Lung (tissue), 12 donors: ENCODE measurements around the gene GALNT1. TPM values are rescaled to one million over a fixed set of nuclear protein-coding genes. Genes with fewer than 3 reads are reported as not detected.

Experiments
- ATAC-seq: fragments of 200-7000 bp; cut with Tn5 transposase; one replicate; pipeline ENCODE4 v1.9.1; 2020; ENCODE audit warnings: moderate number of reproducible peaks; ENCODE audit not compliant: insufficient read depth, low FRiP score
- DNase-seq, 3 donors: peaks; one replicate each; pipeline ENCODE4 v3.0.0-alpha.2; 2013 to 2017
- H3K27ac ChIP-seq, 2 donors: one replicate each; pipeline ENCODE4 v1.5.1; 2013; ENCODE audit warnings: mild to moderate bottlenecking in 2 of 2, moderate library complexity in 2 of 2, control low read depth in 1 of 2, inconsistent platforms in 1 of 2, low read depth in 1 of 2, low read length in 1 of 2
- H3K27me3 ChIP-seq, 3 donors: one replicate each; pipeline ENCODE4 v1.5.1; 2013; ENCODE audit warnings: low read length in 2 of 3; ENCODE audit not compliant: control insufficient read depth in 3 of 3, insufficient read depth in 3 of 3
- H3K36me3 ChIP-seq, 4 donors: one replicate each; pipeline ENCODE4 v1.5.1; 2013; ENCODE audit warnings: low read length in 4 of 4, mild to moderate bottlenecking in 1 of 4, moderate library complexity in 1 of 4; ENCODE audit not compliant: control insufficient read depth in 4 of 4, insufficient read depth in 4 of 4
- H3K4me1 ChIP-seq, 5 donors: one replicate each; pipeline ENCODE4 v1.5.1; 2013; ENCODE audit warnings: low read length in 5 of 5, mild to moderate bottlenecking in 2 of 5, moderate library complexity in 1 of 5; ENCODE audit not compliant: control insufficient read depth in 5 of 5, insufficient read depth in 5 of 5
- H3K4me3 ChIP-seq: one replicate; pipeline ENCODE4 v1.5.1; 2013; ENCODE audit warnings: mild to moderate bottlenecking, control low read depth, moderate library complexity
- H3K9ac ChIP-seq, 2 donors: one replicate each; pipeline ENCODE4 v1.5.1; 2013; ENCODE audit warnings: low read length in 2 of 2, control low read depth in 1 of 2; ENCODE audit not compliant: insufficient read depth in 1 of 2
- H3K9me3 ChIP-seq, 4 donors: one replicate each; pipeline ENCODE4 v1.5.1; 2013; ENCODE audit warnings: low read length in 3 of 4, mild to moderate bottlenecking in 1 of 4, moderate library complexity in 1 of 4; ENCODE audit not compliant: control insufficient read depth in 4 of 4, insufficient read depth in 3 of 4
- CTCF ChIP-seq: IDR thresholded peaks from 2 replicates; pipeline ENCODE4 v1.5.1; 2012; ENCODE audit warnings: mild to moderate bottlenecking; ENCODE audit errors: control extremely low read depth, extremely low read depth
- WGBS, 2 donors: extraction: QIAGEN DNeasy Blood & Tissue Kit; methylation state at CpG; one replicate each; pipeline ENCODE4 v1.1.7; 2013; 5-methylcytosine and 5-hydroxymethylcytosine counted together
- polyA plus RNA-seq, 2 donors: library from polyadenylated mRNA; stranded (reverse); fragments of 200-250 nt; gene quantifications; one replicate each; pipeline ENCODE4 v1.2.1, GENCODE V29; 2013
- total RNA-seq, 2 donors: library from RNA; depleted of rRNA in 1 of 2; stranded (reverse); fragments of >200 nt in 1 of 2; gene quantifications; one replicate each; pipeline ENCODE4 v1.2.1, GENCODE V29; 2014 to 2021
- donor health status: control.
- donor health status: control.
- donor health status: Bipolar disorder and iron deficiency.
- donor health status: healthy.
- donor health status: DM: yes; HTN: yes; CAD: no.

GALNT1 gene
- total and polyA plus RNA-seq, 4 donors, result 16.9 to 73.4 (median 46.8) TPM

- no peak for TF ChIP-seq CTCF
- no peak overlapping the region for H3K4me3 ChIP-seq
- peaks cover 0 to 6% (median 3%) of the 10 kb centered on the region in 4 donors for H3K9me3 ChIP-seq
- 90 to 92% methylated on average over 1 of the region's 1 CpG for WGBS, 2 donors
- no peaks in the 10 kb centered on the region for H3K36me3 ChIP-seq
- H3K27ac ChIP-seq, result no peak overlapping the region
- ATAC-seq, result no peak
- no peak for DNase-seq
- H3K27me3 ChIP-seq, result no peaks in the 10 kb centered on the region
- H3K4me1 ChIP-seq, result peaks cover 0 to 21% (median 7%) of the 10 kb centered on the region in 5 donors
- no peak overlapping the region for H3K9ac ChIP-seq
Measured at GRCh38 chr18:35589546-35589945, 8.0 kb downstream of the GALNT1 start.

GRCh38 chr18:35590935-35591334 lies 9.4 kb downstream of the GALNT1 start:
- WGBS, 2 donors, result 94 to 98% methylated on average over 1 of the region's 1 CpG
- Histone ChIP-seq H3K36me3 (no peaks in the 10 kb centered on the region), H3K9me3 (peaks cover 0 to 6% (median under 1%) of the 10 kb centered on the region in 4 donors), H3K27me3 (no peaks in the 10 kb centered on the region), H3K27ac (no peak overlapping the region), H3K9ac (no peak overlapping the region), H3K4me3 (no peak overlapping the region), H3K4me1 (peaks cover 0 to 25% (median 7%) of the 10 kb centered on the region in 5 donors)
- ATAC-seq (no peak), DNase-seq (no peak)
- no peak for TF ChIP-seq CTCF

- no peak overlapping the region for H3K27ac ChIP-seq
- H3K4me3 ChIP-seq, result no peak overlapping the region
- ATAC-seq (no peak), DNase-seq (no peak)
- TF ChIP-seq CTCF, result no peak
- H3K27me3 ChIP-seq, result no peaks in the 10 kb centered on the region
- peaks cover 0 to 6% (median 0%) of the 10 kb centered on the region in 4 donors for H3K9me3 ChIP-seq
- H3K4me1 ChIP-seq, result peaks cover 0 to 25% (median 7%) of the 10 kb centered on the region in 5 donors
- no peak overlapping the region for H3K9ac ChIP-seq
- H3K36me3 ChIP-seq, result no peaks in the 10 kb centered on the region
Measured at GRCh38 chr18:35592298-35592697, 10.8 kb downstream of the GALNT1 start.

GRCh38 chr18:35593859-35594258 lies 12.3 kb downstream of the GALNT1 start:
- H3K36me3 ChIP-seq, result peaks cover 0 to 6% (median 0%) of the 10 kb centered on the region in 4 donors
- ATAC-seq (no peak), DNase-seq (no peak)
- no peak overlapping the region for H3K27ac ChIP-seq
- WGBS, 2 donors, result 95 to 97% methylated on average over 4 of the region's 4 CpGs
- H3K4me3 ChIP-seq, result no peak overlapping the region
- H3K4me1 ChIP-seq, result peaks cover 0 to 25% (median 7%) of the 10 kb centered on the region in 5 donors
- no peaks in the 10 kb centered on the region for H3K27me3 ChIP-seq
- no peak overlapping the region for H3K9ac ChIP-seq
- no peak for TF ChIP-seq CTCF
- no peaks in the 10 kb centered on the region for H3K9me3 ChIP-seq
